HepG2 (cell line): Measurements from ENCODE around the gene PXMP2. TPM values are rescaled to one million over a fixed set of nuclear protein-coding genes. Genes with fewer than 3 reads are reported as not detected.

Source experiments
- ATAD3A ChIP-seq: sonication (generic); formaldehyde crosslinking; IDR thresholded peaks from 2 replicates; pipeline ENCODE4 v1.4.0; 2020; ENCODE audit warnings: missing genetic modification reagents
- ATF6 ChIP-seq: sonication (generic); formaldehyde crosslinking; conservative IDR thresholded peaks from 2 replicates; pipeline ENCODE4 v1.4.0; 2020; ENCODE audit warnings: missing genetic modification reagents
- CBX5 ChIP-seq: sonication (generic); formaldehyde crosslinking; IDR thresholded peaks from 2 replicates; pipeline ENCODE4 v1.4.0; 2020; ENCODE audit warnings: missing genetic modification reagents, borderline replicate concordance
- GATA4 ChIP-seq: sonication (generic); IDR thresholded peaks from 2 replicates; pipeline ENCODE4 v1.6.1; 2016; ENCODE audit warnings: antibody characterized with exemption, low read depth, borderline replicate concordance
- LBX2 ChIP-seq: sonication (generic); formaldehyde crosslinking; IDR thresholded peaks from 2 replicates; pipeline ENCODE4 v1.5.0; 2020; ENCODE audit warnings: missing genetic modification reagents, mild to moderate bottlenecking, borderline replicate concordance
- POGZ ChIP-seq: sonication (generic); formaldehyde crosslinking; IDR thresholded peaks from 2 replicates; pipeline ENCODE4 v1.4.0; 2020; ENCODE audit warnings: mild to moderate bottlenecking, missing genetic modification reagents
- SNAI1 ChIP-seq: sonication (generic); formaldehyde crosslinking; IDR thresholded peaks from 2 replicates; pipeline ENCODE4 v1.5.0; 2020; ENCODE audit warnings: mild to moderate bottlenecking, missing genetic modification reagents, borderline replicate concordance
- SNRNP70 ChIP-seq: fragments of 200-400 bp; formaldehyde crosslinking; IDR thresholded peaks from 2 replicates; pipeline ENCODE4 v1.6.1; 2017; ENCODE audit warnings: mild to moderate bottlenecking, low read depth, low read length, moderate library complexity
- THAP9 ChIP-seq: sonication (generic); formaldehyde crosslinking; IDR thresholded peaks from 2 replicates; pipeline ENCODE4; 2020; ENCODE audit warnings: missing genetic modification reagents, mild to moderate bottlenecking, borderline replicate concordance
- ZBTB38 ChIP-seq: sonication (generic); formaldehyde crosslinking; IDR thresholded peaks from 2 replicates; pipeline ENCODE4 v1.5.1; 2020; ENCODE audit warnings: mild to moderate bottlenecking, missing genetic modification reagents
- ZNF12 ChIP-seq: sonication (generic); formaldehyde crosslinking; IDR thresholded peaks from 2 replicates; pipeline ENCODE4 v1.5.0; 2020; ENCODE audit warnings: missing genetic modification reagents
- ZNF136 ChIP-seq: sonication (generic); formaldehyde crosslinking; IDR thresholded peaks from 2 replicates; pipeline ENCODE4 v1.8.1; 2022; ENCODE audit warnings: low read depth, mild to moderate bottlenecking, moderate library complexity, missing genetic modification reagents
- ZNF3 ChIP-seq: IDR thresholded peaks from 2 replicates; pipeline ENCODE4 v1.7.0; 2017; ENCODE audit warnings: inconsistent platforms
- ZNF33A ChIP-seq: sonication (generic); formaldehyde crosslinking; IDR thresholded peaks from 2 replicates; pipeline ENCODE4 v1.5.1; 2020; ENCODE audit warnings: missing genetic modification reagents, mild to moderate bottlenecking, moderate library complexity, borderline replicate concordance
- polyA plus RNA-seq, 8 experiments: library from polyadenylated mRNA; depleted of rRNA in 3 of 8; stranded (reverse) in 7 of 8; unstranded in 1 of 8; fragments of >200 nt; fragmentation: Illumina TruSeq in 4 of 8; extraction: Trizol in 4 of 8; gene quantifications; 2 replicates each; pipeline versions ENCODE4 v1.2.1 to v1.2.3, GENCODE V29; 2011 to 2016; ENCODE audit warnings: low read depth in 4 of 8, missing spikeins in 1 of 8, mixed read lengths in 1 of 8; ENCODE audit not compliant: insufficient read depth in 1 of 8
- total RNA-seq, 5 experiments: library from RNA; depleted of rRNA; stranded (reverse); fragments of >200 nt; fragmentation: Illumina TruSeq; extraction: Trizol; gene quantifications; 2 replicates each; pipeline ENCODE4 v1.2.3, GENCODE V29; 2016; ENCODE audit warnings: low read depth in 1 of 5
- TF ChIP-seq, protein P1 (sequence below): sonication (generic); formaldehyde crosslinking; IDR thresholded peaks from 2 replicates; pipeline ENCODE4 v1.4.0; 2020; ENCODE audit warnings: mild to moderate bottlenecking, missing genetic modification reagents, borderline replicate concordance
- TF ChIP-seq, protein P2 (sequence below): IDR thresholded peaks from 2 replicates; pipeline ENCODE4 v1.6.1; 2012; ENCODE audit warnings: low read depth, low read length, improper control_type of control experiment

Gene PXMP2
- total and polyA plus RNA-seq, 2 of the 13 experiments (the other 11 are each of a cell fraction or from before 2014, with no cell fraction given): 25.5 to 42.9 TPM

DNA sequence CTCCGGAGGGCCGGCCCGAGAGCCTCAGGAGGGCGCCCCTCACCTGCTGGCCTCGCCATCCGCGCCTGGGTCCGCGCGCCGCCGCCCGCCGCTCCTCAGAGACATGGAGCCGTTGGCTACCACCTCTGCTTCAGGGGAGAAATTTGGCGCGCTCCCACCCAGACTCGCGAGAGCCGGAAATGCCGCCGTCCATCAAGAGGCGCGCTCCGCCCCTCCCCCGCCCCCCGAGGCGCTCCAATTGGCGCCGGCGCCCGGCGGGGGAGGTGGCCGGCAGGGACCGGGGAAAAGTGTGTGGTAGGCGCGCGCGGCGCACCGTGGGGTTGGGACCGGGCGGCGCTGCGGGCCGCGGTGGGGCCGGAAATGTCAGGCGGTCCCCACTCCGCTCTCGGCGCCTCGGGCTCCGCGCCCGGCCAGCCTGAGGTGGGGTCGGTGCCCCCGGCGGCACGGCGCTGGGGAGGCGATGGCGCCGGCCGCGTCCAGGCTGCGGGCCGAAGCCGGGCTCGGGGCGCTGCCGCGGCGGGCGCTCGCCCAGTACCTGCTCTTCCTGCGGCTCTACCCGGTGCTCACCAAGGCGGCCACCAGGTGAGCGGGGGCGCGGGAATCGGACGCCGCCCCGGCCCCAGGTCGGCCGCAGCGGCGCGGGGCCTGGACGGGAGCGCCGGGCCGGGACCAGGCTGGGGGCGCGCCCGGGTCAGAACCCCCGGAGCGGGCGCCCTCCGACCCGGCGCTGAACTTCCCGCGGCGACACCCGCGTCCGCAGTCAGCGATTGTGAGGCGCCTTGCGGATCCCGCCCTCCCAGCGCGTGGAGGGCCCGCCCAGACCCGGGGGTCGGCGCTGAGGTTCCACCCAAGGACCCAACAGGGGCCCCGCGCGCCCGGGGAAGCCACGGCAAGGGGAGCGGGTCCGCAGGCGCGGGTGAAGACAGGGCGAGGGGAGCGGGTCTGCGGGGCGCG is at the start of gene PXMP2, which contains the start of gene POLE (continued):
- TF ChIP-seq LBX2 (CRISPR knock-in tag): no peak; the same call in 1 of the 2 replicates
- TF ChIP-seq ZNF33A (CRISPR knock-in tag): no peak
- no peak for TF ChIP-seq ZBTB38
- TF ChIP-seq SNRNP70: no peak
- TF ChIP-seq, protein P1, sequence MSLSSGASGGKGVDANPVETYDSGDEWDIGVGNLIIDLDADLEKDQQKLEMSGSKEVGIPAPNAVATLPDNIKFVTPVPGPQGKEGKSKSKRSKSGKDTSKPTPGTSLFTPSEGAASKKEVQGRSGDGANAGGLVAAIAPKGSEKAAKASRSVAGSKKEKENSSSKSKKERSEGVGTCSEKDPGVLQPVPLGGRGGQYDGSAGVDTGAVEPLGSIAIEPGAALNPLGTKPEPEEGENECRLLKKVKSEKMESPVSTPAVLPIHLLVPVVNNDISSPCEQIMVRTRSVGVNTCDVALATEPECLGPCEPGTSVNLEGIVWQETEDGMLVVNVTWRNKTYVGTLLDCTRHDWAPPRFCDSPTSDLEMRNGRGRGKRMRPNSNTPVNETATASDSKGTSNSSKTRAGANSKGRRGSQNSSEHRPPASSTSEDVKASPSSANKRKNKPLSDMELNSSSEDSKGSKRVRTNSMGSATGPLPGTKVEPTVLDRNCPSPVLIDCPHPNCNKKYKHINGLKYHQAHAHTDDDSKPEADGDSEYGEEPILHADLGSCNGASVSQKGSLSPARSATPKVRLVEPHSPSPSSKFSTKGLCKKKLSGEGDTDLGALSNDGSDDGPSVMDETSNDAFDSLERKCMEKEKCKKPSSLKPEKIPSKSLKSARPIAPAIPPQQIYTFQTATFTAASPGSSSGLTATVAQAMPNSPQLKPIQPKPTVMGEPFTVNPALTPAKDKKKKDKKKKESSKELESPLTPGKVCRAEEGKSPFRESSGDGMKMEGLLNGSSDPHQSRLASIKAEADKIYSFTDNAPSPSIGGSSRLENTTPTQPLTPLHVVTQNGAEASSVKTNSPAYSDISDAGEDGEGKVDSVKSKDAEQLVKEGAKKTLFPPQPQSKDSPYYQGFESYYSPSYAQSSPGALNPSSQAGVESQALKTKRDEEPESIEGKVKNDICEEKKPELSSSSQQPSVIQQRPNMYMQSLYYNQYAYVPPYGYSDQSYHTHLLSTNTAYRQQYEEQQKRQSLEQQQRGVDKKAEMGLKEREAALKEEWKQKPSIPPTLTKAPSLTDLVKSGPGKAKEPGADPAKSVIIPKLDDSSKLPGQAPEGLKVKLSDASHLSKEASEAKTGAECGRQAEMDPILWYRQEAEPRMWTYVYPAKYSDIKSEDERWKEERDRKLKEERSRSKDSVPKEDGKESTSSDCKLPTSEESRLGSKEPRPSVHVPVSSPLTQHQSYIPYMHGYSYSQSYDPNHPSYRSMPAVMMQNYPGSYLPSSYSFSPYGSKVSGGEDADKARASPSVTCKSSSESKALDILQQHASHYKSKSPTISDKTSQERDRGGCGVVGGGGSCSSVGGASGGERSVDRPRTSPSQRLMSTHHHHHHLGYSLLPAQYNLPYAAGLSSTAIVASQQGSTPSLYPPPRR: no peak
- no peak for TF ChIP-seq ATF6 (CRISPR knock-in tag)
- no peak for TF ChIP-seq ZNF3 (CRISPR knock-in tag)
- TF ChIP-seq, protein P2, sequence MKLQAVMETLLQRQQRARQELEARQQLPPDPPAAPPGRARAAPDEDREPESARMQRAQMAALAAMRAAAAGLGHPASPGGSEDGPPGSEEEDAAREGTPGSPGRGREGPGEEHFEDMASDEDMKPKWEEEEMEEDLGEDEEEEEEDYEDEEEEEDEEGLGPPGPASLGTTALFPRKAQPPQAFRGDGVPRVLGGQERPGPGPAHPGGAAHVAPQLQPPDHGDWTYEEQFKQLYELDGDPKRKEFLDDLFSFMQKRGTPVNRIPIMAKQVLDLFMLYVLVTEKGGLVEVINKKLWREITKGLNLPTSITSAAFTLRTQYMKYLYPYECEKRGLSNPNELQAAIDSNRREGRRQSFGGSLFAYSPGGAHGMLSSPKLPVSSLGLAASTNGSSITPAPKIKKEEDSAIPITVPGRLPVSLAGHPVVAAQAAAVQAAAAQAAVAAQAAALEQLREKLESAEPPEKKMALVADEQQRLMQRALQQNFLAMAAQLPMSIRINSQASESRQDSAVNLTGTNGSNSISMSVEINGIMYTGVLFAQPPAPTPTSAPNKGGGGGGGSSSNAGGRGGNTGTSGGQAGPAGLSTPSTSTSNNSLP: no peak
- TF ChIP-seq ZNF12 (CRISPR knock-in tag): no peak
- peak; percentile 36; the same call in 1 of the 2 replicates for TF ChIP-seq POGZ (CRISPR knock-in tag)
- no peak for TF ChIP-seq SNAI1 (CRISPR knock-in tag)
- no peak for TF ChIP-seq THAP9 (CRISPR knock-in tag)
- TF ChIP-seq GATA4: no peak
- no peak for TF ChIP-seq CBX5
- no peak for TF ChIP-seq ZNF136 (CRISPR knock-in tag)
- no peak for TF ChIP-seq ATAD3A
